HepG2 (cell line): ENCODE results near the gene TCAP. TPM values are rescaled to one million over a fixed set of nuclear protein-coding genes. Genes with fewer than 3 reads are reported as not detected.

Source experiments
- AGO2 ChIP-seq: fragments of 200-400 bp; formaldehyde crosslinking; optimal IDR thresholded peaks from 2 replicates; pipeline ENCODE3; 2017; ENCODE audit warnings: mild to moderate bottlenecking, low read depth, low read length, moderate library complexity
- ATAD3A ChIP-seq: sonication (generic); formaldehyde crosslinking; IDR thresholded peaks from 2 replicates; pipeline ENCODE4 v1.4.0; 2020; ENCODE audit warnings: missing genetic modification reagents
- MED13 ChIP-seq: sonication (generic); formaldehyde crosslinking; IDR thresholded peaks from 2 replicates; pipeline ENCODE4 v1.5.0; 2020; ENCODE audit warnings: missing genetic modification reagents
- NFATC3 ChIP-seq: sonication (generic); formaldehyde crosslinking; IDR thresholded peaks from 2 replicates; pipeline ENCODE4 v1.5.1; 2020; ENCODE audit warnings: mild to moderate bottlenecking, missing genetic modification reagents
- SNAI1 ChIP-seq: sonication (generic); formaldehyde crosslinking; IDR thresholded peaks from 2 replicates; pipeline ENCODE4 v1.5.0; 2020; ENCODE audit warnings: mild to moderate bottlenecking, missing genetic modification reagents, borderline replicate concordance
- STAG1 ChIP-seq: sonication (generic); formaldehyde crosslinking; IDR thresholded peaks from 2 replicates; pipeline ENCODE4 v1.4.0; 2020; ENCODE audit warnings: missing genetic modification reagents
- ZFP36L2 ChIP-seq: sonication (generic); formaldehyde crosslinking; IDR thresholded peaks from 2 replicates; pipeline ENCODE4 v1.4.0; 2020; ENCODE audit warnings: missing genetic modification reagents
- ZMYM4 ChIP-seq: sonication (generic); formaldehyde crosslinking; IDR thresholded peaks from 2 replicates; pipeline ENCODE4 v1.8.1; 2023; ENCODE audit warnings: mild to moderate bottlenecking, missing genetic modification reagents
- ZNF138 ChIP-seq: sonication (generic); formaldehyde crosslinking; IDR thresholded peaks from 2 replicates; pipeline ENCODE4 v1.5.0; 2020; ENCODE audit warnings: mild to moderate bottlenecking, low read depth, missing genetic modification reagents
- ZNF224 ChIP-seq: sonication (generic); formaldehyde crosslinking; IDR thresholded peaks from 2 replicates; pipeline ENCODE4 v1.5.0; 2020; ENCODE audit warnings: mild to moderate bottlenecking, missing genetic modification reagents
- ZNF44 ChIP-seq: sonication (generic); formaldehyde crosslinking; IDR thresholded peaks from 2 replicates; pipeline ENCODE4 v1.5.1; 2020; ENCODE audit warnings: mild to moderate bottlenecking, missing genetic modification reagents
- ZNF589 ChIP-seq: sonication (generic); formaldehyde crosslinking; conservative IDR thresholded peaks from 2 replicates; pipeline ENCODE4 v1.8.0; 2022; ENCODE audit warnings: mild to moderate bottlenecking, moderate library complexity, missing genetic modification reagents
- ZNF605 ChIP-seq: sonication (generic); formaldehyde crosslinking; IDR thresholded peaks from 2 replicates; pipeline ENCODE4 v1.8.0; 2022; ENCODE audit warnings: mild to moderate bottlenecking, missing genetic modification reagents
- ZNF7 ChIP-seq: IDR thresholded peaks from 2 replicates; pipeline ENCODE4 v1.6.1; 2016; ENCODE audit warnings: missing biosample characterization, missing genetic modification reagents
- ZNF749 ChIP-seq: sonication (generic); formaldehyde crosslinking; IDR thresholded peaks from 2 replicates; pipeline ENCODE4 v1.8.0; 2022; ENCODE audit warnings: mild to moderate bottlenecking, missing genetic modification reagents, moderate library complexity, borderline replicate concordance
- polyA plus RNA-seq, 8 experiments: library from polyadenylated mRNA; depleted of rRNA in 3 of 8; stranded (reverse) in 7 of 8; unstranded in 1 of 8; fragments of >200 nt; fragmentation: Illumina TruSeq in 4 of 8; extraction: Trizol in 4 of 8; gene quantifications; 2 replicates each; pipeline versions ENCODE4 v1.2.1 to v1.2.3, GENCODE V29; 2011 to 2016; ENCODE audit warnings: low read depth in 4 of 8, missing spikeins in 1 of 8, mixed read lengths in 1 of 8; ENCODE audit not compliant: insufficient read depth in 1 of 8
- total RNA-seq, 5 experiments: library from RNA; depleted of rRNA; stranded (reverse); fragments of >200 nt; fragmentation: Illumina TruSeq; extraction: Trizol; gene quantifications; 2 replicates each; pipeline ENCODE4 v1.2.3, GENCODE V29; 2016; ENCODE audit warnings: low read depth in 1 of 5
- TF ChIP-seq, protein P1 (sequence below): sonication (generic); formaldehyde crosslinking; IDR thresholded peaks from 2 replicates; pipeline ENCODE4 v1.8.0; 2022; ENCODE audit warnings: low read depth, missing genetic modification reagents
- TF ChIP-seq, protein P2 (sequence below): sonication (generic); formaldehyde crosslinking; IDR thresholded peaks from 2 replicates; pipeline ENCODE4 v1.8.0; 2022; ENCODE audit warnings: missing genetic modification reagents, mild to moderate bottlenecking, moderate library complexity, borderline replicate concordance
- TF ChIP-seq, protein P3 (sequence below): sonication (generic); formaldehyde crosslinking; IDR thresholded peaks from 2 replicates; pipeline ENCODE4 v1.5.0; 2020; ENCODE audit warnings: mild to moderate bottlenecking, low read depth, missing genetic modification reagents, borderline replicate concordance
- TF ChIP-seq, protein P4 (sequence below): sonication (generic); formaldehyde crosslinking; IDR thresholded peaks from 2 replicates; pipeline ENCODE4 v1.8.0; 2022; ENCODE audit warnings: mild to moderate bottlenecking, missing genetic modification reagents, moderate library complexity
- TF ChIP-seq, protein P5 (sequence below): sonication (generic); formaldehyde crosslinking; IDR thresholded peaks from 2 replicates; pipeline ENCODE4 v1.5.0; 2020; ENCODE audit warnings: mild to moderate bottlenecking, missing genetic modification reagents

Gene TCAP
- total and polyA plus RNA-seq, 2 of the 13 experiments (the other 11 are each of a cell fraction or from before 2014, with no cell fraction given), result 0.24 to 0.65 TPM

DNA sequence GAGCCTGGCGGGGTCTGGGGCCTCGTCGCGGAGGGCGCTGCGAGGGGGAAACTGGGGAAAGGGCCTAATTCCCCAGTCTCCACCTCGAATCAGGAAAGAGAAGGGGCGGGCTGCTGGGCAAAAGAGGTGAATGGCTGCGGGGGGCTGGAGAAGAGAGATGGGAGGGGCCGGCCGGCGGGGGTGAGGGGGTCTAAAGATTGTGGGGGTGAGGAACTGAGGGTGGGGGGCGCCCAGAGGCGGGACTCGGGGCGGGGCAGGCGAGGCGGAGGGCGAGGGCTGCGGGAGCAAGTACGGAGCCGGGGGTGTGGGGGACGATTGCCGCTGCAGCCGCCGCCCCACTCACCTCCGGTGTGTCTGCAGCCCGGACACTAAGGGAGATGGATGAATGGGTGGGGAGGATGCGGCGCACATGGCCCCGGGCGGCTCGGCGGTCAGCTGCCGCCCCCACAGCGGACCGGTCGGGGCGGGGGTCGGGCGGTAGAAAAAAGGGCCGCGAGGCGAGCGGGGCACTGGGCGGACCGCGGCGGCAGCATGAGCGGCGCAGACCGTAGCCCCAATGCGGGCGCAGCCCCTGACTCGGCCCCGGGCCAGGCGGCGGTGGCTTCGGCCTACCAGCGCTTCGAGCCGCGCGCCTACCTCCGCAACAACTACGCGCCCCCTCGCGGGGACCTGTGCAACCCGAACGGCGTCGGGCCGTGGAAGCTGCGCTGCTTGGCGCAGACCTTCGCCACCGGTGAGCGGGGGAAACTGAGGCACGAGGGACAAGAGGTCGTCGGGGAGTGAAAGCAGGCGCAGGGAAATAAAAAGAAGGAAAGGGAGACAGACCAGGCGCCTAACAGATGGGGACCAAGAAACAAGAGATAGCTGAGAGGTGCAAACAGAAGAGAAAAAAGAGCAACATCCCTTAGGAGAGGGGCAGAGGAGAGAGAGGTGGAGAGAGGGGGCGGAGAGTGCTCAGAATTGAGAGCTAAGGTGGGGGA is 3.1 kb downstream of the TCAP start, which contains the start of gene PNMT (continued):
- TF ChIP-seq, protein P1, sequence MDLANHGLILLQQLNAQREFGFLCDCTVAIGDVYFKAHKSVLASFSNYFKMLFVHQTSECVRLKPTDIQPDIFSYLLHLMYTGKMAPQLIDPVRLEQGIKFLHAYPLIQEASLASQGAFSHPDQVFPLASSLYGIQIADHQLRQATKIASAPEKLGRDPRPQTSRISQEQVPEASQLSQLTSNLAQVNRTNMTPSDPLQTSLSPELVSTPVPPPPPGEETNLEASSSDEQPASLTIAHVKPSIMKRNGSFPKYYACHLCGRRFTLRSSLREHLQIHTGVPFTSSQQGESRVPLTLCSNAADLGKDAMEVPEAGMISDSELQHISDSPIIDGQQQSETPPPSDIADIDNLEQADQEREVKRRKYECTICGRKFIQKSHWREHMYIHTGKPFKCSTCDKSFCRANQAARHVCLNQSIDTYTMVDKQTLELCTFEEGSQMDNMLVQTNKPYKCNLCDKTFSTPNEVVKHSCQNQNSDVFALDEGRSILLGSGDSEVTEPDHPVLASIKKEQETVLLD (CRISPR knock-in tag), result 0 out of 2 replicates have a peak, but pooled peaks have one; percentile 10
- TF ChIP-seq STAG1 (peak; percentile 67), ATAD3A (CRISPR knock-in tag) (no peak), ZFP36L2 (CRISPR knock-in tag) (no peak), AGO2 (no peak), ZNF44 (CRISPR knock-in tag) (0 out of 2 replicates have a peak, but pooled peaks have one; percentile 25), MED13 (CRISPR knock-in tag) (no peak), ZNF138 (0 out of 2 replicates have a peak, but pooled peaks have one; percentile 61), ZNF224 (CRISPR knock-in tag) (0 out of 2 replicates have a peak, but pooled peaks have one; percentile 75), ZNF605 (CRISPR knock-in tag) (peak; percentile 80), ZNF589 (CRISPR knock-in tag) (no peak), SNAI1 (CRISPR knock-in tag) (no peak), NFATC3 (CRISPR knock-in tag) (0 out of 2 replicates have a peak, but pooled peaks have one; percentile 69), ZNF7 (CRISPR knock-in tag) (no peak), ZNF749 (CRISPR knock-in tag) (peak; percentile 82; the same call in 1 of the 2 replicates), ZMYM4 (CRISPR knock-in tag) (peak; percentile 52; the same call in 1 of the 2 replicates)
- TF ChIP-seq, protein P2, sequence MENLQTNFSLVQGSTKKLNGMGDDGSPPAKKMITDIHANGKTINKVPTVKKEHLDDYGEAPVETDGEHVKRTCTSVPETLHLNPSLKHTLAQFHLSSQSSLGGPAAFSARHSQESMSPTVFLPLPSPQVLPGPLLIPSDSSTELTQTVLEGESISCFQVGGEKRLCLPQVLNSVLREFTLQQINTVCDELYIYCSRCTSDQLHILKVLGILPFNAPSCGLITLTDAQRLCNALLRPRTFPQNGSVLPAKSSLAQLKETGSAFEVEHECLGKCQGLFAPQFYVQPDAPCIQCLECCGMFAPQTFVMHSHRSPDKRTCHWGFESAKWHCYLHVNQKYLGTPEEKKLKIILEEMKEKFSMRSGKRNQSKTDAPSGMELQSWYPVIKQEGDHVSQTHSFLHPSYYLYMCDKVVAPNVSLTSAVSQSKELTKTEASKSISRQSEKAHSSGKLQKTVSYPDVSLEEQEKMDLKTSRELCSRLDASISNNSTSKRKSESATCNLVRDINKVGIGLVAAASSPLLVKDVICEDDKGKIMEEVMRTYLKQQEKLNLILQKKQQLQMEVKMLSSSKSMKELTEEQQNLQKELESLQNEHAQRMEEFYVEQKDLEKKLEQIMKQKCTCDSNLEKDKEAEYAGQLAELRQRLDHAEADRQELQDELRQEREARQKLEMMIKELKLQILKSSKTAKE, result no peak
- TF ChIP-seq, protein P3, sequence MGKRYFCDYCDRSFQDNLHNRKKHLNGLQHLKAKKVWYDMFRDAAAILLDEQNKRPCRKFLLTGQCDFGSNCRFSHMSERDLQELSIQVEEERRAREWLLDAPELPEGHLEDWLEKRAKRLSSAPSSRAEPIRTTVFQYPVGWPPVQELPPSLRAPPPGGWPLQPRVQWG (CRISPR knock-in tag), result no peak
- TF ChIP-seq, protein P4, sequence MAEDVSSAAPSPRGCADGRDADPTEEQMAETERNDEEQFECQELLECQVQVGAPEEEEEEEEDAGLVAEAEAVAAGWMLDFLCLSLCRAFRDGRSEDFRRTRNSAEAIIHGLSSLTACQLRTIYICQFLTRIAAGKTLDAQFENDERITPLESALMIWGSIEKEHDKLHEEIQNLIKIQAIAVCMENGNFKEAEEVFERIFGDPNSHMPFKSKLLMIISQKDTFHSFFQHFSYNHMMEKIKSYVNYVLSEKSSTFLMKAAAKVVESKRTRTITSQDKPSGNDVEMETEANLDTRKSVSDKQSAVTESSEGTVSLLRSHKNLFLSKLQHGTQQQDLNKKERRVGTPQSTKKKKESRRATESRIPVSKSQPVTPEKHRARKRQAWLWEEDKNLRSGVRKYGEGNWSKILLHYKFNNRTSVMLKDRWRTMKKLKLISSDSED (CRISPR knock-in tag), result no peak
- TF ChIP-seq, protein P5, sequence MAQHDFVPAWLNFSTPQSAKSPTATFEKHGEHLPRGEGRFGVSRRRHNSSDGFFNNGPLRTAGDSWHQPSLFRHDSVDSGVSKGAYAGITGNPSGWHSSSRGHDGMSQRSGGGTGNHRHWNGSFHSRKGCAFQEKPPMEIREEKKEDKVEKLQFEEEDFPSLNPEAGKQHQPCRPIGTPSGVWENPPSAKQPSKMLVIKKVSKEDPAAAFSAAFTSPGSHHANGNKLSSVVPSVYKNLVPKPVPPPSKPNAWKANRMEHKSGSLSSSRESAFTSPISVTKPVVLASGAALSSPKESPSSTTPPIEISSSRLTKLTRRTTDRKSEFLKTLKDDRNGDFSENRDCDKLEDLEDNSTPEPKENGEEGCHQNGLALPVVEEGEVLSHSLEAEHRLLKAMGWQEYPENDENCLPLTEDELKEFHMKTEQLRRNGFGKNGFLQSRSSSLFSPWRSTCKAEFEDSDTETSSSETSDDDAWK, result no peak
